Liver (tissue), 3 donors: ENCODE measurements around the gene UBN2.

Source experiments
- ATF3 ChIP-seq: IDR thresholded peaks from 2 replicates; pipeline ENCODE4 v1.6.1; 2016; ENCODE audit warnings: antibody characterized with exemption
- HNF4G ChIP-seq: IDR thresholded peaks from 2 replicates; pipeline ENCODE4 v1.6.1; 2016; ENCODE audit warnings: antibody characterized with exemption
- MAX ChIP-seq: IDR thresholded peaks from 2 replicates; pipeline ENCODE4 v1.6.1; 2016; ENCODE audit warnings: antibody characterized with exemption
- NR2F2 ChIP-seq: IDR thresholded peaks from 2 replicates; pipeline ENCODE4 v1.6.1; 2016; ENCODE audit warnings: antibody characterized with exemption
- RAD21 ChIP-seq, 2 donors: IDR thresholded peaks; 2 replicates each; pipeline ENCODE4 v1.6.1; 2016; ENCODE audit warnings: antibody characterized with exemption in 2 of 2, mild to moderate bottlenecking in 2 of 2
- REST ChIP-seq: IDR thresholded peaks from 2 replicates; pipeline ENCODE4 v1.6.1; 2016; ENCODE audit warnings: antibody characterized with exemption, mild to moderate bottlenecking
- RXRA ChIP-seq, 2 donors: IDR thresholded peaks; 2 replicates each; pipeline ENCODE4 v1.6.1; 2017 to 2018; ENCODE audit warnings: antibody characterized with exemption in 2 of 2, mild to moderate bottlenecking in 1 of 2
- TF ChIP-seq, protein P1 (sequence below): fragments of 150-350 bp; IDR thresholded peaks from 2 replicates; pipeline ENCODE4 v1.5.1; 2017; ENCODE audit warnings: improper control_type of control experiment, low read depth, low read length; ENCODE audit not compliant: missing input control
- donor health status: healthy.
- donor health status: healthy.

GRCh38 chr7:139246494-139246893 is 15.5 kb downstream of the UBN2 start:
- TF ChIP-seq, protein P1, sequence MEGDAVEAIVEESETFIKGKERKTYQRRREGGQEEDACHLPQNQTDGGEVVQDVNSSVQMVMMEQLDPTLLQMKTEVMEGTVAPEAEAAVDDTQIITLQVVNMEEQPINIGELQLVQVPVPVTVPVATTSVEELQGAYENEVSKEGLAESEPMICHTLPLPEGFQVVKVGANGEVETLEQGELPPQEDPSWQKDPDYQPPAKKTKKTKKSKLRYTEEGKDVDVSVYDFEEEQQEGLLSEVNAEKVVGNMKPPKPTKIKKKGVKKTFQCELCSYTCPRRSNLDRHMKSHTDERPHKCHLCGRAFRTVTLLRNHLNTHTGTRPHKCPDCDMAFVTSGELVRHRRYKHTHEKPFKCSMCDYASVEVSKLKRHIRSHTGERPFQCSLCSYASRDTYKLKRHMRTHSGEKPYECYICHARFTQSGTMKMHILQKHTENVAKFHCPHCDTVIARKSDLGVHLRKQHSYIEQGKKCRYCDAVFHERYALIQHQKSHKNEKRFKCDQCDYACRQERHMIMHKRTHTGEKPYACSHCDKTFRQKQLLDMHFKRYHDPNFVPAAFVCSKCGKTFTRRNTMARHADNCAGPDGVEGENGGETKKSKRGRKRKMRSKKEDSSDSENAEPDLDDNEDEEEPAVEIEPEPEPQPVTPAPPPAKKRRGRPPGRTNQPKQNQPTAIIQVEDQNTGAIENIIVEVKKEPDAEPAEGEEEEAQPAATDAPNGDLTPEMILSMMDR = no peak
- no peak for TF ChIP-seq RXRA (IDR thresholded peaks at IDR 0.05)
- TF ChIP-seq HNF4G = no peak
- no peak for TF ChIP-seq MAX
- TF ChIP-seq REST = no peak
- TF ChIP-seq NR2F2 = no peak
- TF ChIP-seq RAD21 (IDR thresholded peaks at IDR 0.05) = no peak
- TF ChIP-seq ATF3 = no peak
